HG03280 (cell line): ENCODE data around the gene SMAGP.
"Not testable (repeated sequence)": the region's sequence is repeated elsewhere in the genome, so short reads cannot be mapped to it uniquely, and the experiment has no call there.

Experiments
- ATAC-seq: cut with Tn5 transposase; IDR thresholded peaks from one replicate; pipeline ENCODE4 v1.9.1; 2021; ENCODE audit warnings: mild to moderate bottlenecking, moderate library complexity; ENCODE audit not compliant: unreplicated experiment

Gene SMAGP

GRCh38 chr12:51227112-51227511 lies 43.1 kb downstream of the SMAGP start:
- not testable (repeated sequence) for ATAC-seq

DNA sequence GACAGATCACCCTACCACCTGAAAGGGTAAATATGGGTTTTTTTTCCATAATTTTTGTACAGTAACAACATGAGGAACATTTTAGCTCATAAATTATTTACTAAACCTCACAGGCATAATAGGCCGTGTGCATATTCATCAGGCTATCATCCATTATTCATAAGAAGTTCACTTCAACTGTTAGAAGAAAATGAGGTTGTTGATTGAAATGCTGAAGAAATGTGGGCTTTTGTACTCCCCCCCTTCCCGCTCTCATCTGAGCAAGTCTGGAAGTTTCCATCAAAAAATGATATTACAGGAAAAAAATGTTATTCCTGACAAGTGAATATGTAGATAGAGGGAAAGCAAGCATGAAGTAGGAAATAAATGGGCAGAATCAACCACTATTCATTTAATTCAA lies 44.4 kb downstream of the SMAGP start:
- ATAC-seq, result no peak

DNA sequence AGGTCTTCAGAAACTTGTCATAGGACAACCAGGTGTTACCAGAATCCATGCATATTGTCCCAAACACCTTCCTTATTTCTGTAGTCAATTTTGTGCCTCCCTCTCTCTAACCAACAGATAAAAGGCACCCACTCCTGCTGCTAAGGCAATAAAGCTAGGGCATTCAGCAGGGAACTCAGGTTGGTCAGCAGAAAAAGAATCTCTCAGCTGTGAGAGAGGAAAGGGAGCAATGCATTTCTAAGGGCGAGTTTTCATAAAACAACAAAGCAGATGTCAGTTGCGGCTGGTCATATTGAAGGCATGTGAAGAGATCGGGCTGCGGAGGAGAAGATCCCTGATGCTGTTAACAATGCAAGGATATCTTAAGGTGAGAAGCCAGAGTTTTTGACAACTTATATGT lies 45.0 kb downstream of the SMAGP start:
- ATAC-seq, result no peak

DNA sequence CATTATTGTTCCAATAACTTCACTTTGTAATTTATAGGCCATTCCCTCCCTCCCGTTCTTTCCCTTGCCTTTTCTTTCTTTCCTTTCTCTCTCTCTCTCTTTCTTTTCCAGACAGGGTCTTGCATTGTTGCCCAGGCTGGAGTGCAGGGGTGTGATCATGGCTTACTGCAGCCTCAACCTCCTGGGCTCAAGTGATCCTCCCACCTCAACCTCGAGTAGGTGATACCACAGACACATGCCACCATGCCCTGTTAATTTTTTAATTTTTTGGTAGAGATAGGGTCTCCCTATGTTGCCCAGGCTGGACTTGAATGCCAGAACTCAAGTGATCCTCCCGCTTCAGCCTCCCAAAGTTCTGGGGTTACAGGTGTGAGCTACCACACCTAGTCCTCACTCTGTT lies 45.6 kb downstream of the SMAGP start:
- no peak for ATAC-seq

GRCh38 chr12:51222461-51222860 lies 47.8 kb downstream of the SMAGP start:
- no peak for ATAC-seq

DNA sequence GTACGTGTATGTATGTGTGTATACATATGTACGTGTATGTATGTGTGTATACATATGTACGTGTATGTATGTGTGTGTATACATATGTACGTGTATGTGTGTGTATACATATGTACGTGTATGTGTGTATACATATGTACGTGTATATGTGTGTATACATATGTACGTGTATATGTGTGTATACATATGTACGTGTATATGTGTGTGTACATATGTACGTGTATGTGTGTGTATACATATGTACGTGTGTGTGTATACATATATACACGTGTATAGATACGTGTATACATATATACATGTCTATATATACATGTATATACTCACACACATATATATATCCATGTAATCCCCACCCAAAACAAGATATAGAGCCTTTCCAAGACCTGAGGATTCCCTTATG lies 50.4 kb downstream of the SMAGP start:
- not testable (repeated sequence) for ATAC-seq

- ATAC-seq, result no peak
Measured at GRCh38 chr12:51219322-51219721, 50.9 kb downstream of the SMAGP start.

GRCh38 chr12:51218607-51219161 lies 51.5 kb downstream of the SMAGP start:
- no peak for ATAC-seq

DNA sequence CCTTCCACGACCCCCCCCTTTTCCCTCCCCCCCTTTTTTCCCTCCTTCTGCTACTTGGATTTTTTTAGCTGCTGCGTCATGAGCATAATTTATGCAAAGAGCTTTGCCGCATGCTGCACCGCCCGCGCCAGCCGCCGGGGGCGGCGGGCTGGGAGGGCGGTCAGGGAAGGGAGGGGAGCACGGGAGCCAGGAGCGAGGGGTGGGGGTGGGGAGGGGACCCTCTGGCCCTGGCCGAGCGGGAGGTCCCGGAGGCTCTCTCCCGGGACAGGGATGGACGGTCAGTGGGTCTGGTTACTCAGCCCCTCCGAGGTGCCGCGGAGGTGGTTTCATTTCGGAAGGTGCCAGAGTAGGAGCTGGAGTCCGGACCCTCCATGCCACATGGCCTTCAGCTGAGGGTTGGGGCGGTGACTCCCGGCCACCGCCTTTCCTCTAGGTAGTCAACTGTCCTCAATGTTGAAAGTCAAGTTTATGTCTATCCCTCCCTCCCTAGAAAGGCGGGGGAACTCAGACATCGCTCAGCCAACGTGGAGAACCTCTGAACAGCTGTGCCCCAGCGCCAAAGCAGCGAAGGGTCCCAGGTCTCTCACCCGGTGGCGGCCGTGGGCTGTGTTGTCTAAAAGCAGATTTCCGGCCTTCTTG lies 52.1 kb downstream of the SMAGP start, which contains the start of gene POU6F1:
POU6F1 (minus strand) TSS at position 95 of the 639 bp plus-strand sequence. CDS start 11,226 bp downstream, outside the sequence.
- peak; percentile 77 for ATAC-seq

GRCh38 chr12:51217133-51217967 lies 52.9 kb downstream of the SMAGP start:
- peak; percentile 28 for ATAC-seq

- ATAC-seq, result no peak
Measured at GRCh38 chr12:51216642-51217041, 53.6 kb downstream of the SMAGP start.

GRCh38 chr12:51214895-51215294 lies 55.3 kb downstream of the SMAGP start:
- no peak for ATAC-seq

- ATAC-seq, result no peak
Measured at GRCh38 chr12:51210690-51211395, 59.4 kb downstream of the SMAGP start.

DNA sequence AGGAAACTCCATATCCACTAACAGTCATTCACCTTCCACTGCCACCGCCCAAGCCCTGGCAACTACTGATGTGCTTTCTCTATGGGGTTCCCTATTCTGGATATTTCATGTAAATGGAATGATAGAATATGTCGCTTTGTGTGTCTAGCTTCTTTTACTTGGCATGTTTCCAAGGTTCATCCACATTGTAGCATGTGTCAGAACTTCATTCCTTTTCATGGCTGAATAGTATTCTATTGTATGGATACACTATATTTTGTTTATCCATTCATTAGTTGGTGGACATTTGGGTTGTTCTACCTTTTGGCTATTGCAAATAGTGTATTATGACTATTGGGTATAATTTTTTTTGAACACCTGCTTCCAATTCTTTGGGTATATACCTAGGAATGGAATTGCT lies 61.0 kb downstream of the SMAGP start:
- ATAC-seq, result no peak

DNA sequence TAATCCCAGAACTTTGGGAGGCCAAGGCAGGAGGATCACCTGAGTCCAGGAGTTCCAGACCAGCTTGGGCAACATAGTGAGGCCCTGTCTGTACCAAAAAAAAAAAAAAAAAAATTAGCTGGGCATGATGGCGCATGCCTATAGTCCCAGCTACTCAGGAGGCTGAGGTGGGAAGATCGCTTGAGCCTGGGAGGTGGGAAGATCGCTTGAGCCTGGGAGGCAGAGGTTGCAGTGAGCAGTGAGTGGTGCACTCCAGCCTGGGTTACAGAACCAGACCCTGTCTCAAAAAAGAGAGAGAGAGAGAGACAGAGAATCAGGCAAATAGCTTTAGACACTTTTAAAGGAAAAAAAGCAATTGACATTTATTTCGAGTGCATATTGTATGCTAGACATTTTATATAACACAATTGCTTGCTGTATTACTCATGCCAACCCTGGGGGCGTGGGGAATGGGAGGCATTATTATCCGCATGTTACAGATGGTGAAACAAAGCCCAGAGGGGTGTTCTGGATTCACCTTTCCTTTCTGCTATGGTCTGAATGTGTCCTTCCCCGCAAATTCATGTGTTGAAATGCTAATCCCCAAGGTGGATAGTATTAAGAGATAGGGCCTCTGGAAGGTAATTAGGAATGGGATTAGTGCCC lies 62.1 kb downstream of the SMAGP start:
- no peak for ATAC-seq

DNA sequence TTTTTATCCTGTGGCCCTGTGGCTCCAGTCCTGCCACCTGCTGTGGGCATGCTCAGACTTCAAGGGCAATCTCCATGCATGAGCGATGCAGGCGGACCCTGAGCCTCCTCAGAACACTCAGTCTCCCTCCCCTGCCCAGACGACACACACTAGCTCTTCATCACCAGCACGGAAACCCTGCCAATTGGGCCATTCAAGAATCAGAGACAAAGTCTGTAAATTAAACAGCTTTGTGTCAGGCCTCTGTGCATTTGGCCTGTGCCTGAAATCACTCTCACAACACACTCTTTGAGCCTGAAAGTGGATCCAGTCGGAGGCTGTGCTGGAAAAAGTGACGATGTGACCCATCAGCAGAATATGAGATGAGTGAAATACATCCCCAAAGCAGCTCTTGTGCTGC lies 64.9 kb downstream of the SMAGP start:
- ATAC-seq, result no peak

GRCh38 chr12:51202718-51203117 lies 67.5 kb downstream of the SMAGP start:
- ATAC-seq, result no peak

- ATAC-seq, result no peak
Measured at GRCh38 chr12:51200806-51201205, 69.4 kb downstream of the SMAGP start.

DNA sequence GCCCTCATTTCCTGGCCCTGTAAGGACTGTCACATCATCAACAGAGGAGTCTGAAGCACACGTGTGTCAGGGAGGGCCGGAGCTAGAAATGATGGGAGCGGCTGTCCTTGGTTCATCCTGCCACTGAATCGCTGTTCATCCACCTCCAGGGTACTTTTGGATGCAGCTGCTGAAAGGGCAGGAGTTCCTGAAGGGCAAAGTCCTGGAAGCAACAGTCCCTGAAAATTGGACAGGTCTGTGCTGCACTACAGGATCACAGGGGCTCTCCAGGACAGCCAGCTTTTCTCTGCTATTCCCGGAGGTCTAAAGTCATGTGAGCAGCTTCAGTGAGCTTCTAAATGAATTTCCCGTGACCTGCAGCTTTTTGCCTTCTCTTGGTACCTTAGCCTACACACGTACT lies 70.1 kb downstream of the SMAGP start:
- no peak for ATAC-seq

DNA sequence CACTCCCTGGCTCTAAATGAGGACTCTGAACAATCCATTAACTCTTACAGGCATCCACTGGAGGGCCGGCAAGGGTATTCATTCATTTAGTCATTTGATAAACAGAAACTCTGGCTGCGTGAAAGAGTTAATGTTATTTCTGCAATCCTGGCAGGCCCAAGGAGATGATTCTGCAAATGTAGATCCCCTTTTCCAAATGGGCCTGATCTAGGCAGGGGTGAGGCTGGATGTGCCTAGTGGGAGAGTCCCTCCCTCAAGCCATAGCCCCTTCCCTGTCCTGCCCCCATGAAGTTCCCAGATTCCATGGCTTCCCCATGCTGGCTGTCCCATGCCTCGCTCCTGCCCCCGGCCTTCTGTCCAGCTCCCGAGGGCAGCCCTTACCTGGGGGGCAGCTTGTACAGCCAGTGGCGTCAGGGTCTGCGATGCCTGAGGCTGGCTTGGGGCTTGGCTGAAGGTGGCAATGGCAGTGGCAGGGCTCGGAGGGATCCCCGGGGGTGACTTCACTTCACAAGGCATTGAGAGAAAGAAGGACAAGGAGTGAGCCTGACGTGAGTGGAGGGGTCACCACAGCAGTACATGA lies 70.8 kb downstream of the SMAGP start:
- ATAC-seq, result no peak
